K562 (cell line): ENCODE data around the gene EXOSC9. TPM values are rescaled to one million over a fixed set of nuclear protein-coding genes. Genes with fewer than 3 reads are reported as not detected.

Experiments used
- CBX2 ChIP-seq: fragments of 200-600 bp; sonication (generic); IDR thresholded peaks from one replicate; pipeline ENCODE4 v1.6.1; 2012; ENCODE audit warnings: mild to moderate bottlenecking, low read length, inconsistent platforms; ENCODE audit not compliant: insufficient read depth, poor library complexity, severe bottlenecking
- NFRKB ChIP-seq: fragments of 450-650 bp; IDR thresholded peaks from 2 replicates; pipeline ENCODE4 v1.6.1; 2016; ENCODE audit warnings: low read depth
- NR2C1 ChIP-seq, 2 experiments: fragments of 450-650 bp; IDR thresholded peaks; 2 replicates each; pipeline ENCODE4 v1.6.1; 2017; ENCODE audit warnings: mild to moderate bottlenecking in 2 of 2, antibody characterized with exemption in 1 of 2, inconsistent platforms in 1 of 2, missing compliant biosample characterization in 1 of 2, missing genetic modification characterization in 1 of 2
- ZNF274 ChIP-seq: IDR thresholded peaks from 2 replicates; pipeline ENCODE4 v1.6.1; 2011; ENCODE audit warnings: low read depth, mild to moderate bottlenecking, low read length, moderate library complexity, borderline replicate concordance
- ZNF766 ChIP-seq: fragments of 200-800 bp; sonication (Bioruptor generic); conservative IDR thresholded peaks from 2 replicates; pipeline ENCODE4 v1.6.1; 2016; ENCODE audit warnings: missing genetic modification characterization, missing compliant biosample characterization
- polyA plus RNA-seq, 8 experiments: library from polyadenylated mRNA; depleted of rRNA in 4 of 8; stranded (reverse) in 5 of 8; unstranded in 3 of 8; fragments of >200 nt; fragmentation: Nextera tagmentation in 2 of 8; fragmentation: Illumina TruSeq in 1 of 8; extraction: Ambion mirVana in 2 of 8; extraction: Trizol in 1 of 8; gene quantifications; 2 replicates each; pipeline versions ENCODE4 v1.2.1 to v1.2.3, GENCODE V29; 2011 to 2014; ENCODE audit warnings: inconsistent platforms in 1 of 8, missing spikeins in 1 of 8
- total RNA-seq, 7 experiments: library from RNA; depleted of rRNA in 6 of 7; stranded (reverse); fragments of >200 nt in 6 of 7; fragmentation: Illumina TruSeq in 2 of 7; extraction: Trizol in 2 of 7; gene quantifications; 2 replicates each; pipeline versions ENCODE4 v1.2.1 to v1.2.3, GENCODE V29; 2011 to 2021; ENCODE audit warnings: low replicate concordance in 1 of 7
- TF ChIP-seq, protein P1 (sequence below), 2 experiments: IDR thresholded peaks in 1 of 2; conservative IDR thresholded peaks in 1 of 2; 2 replicates each; pipeline ENCODE4 v1.6.1; 2016; ENCODE audit warnings: low read depth in 2 of 2, mild to moderate bottlenecking in 1 of 2, missing compliant biosample characterization in 1 of 2, missing genetic modification characterization in 1 of 2, moderate library complexity in 1 of 2
- TF ChIP-seq, protein P2 (sequence below): fragments of 250-450 bp; sonication (Bioruptor Pico); IDR thresholded peaks from 2 replicates; pipeline ENCODE4 v1.4.0; 2020
- TF ChIP-seq, protein P3 (sequence below): fragments of 250-450 bp; sonication (Bioruptor Pico); IDR thresholded peaks from 2 replicates; pipeline ENCODE4 v1.5.0; 2021

The EXOSC9 gene
- total and polyA plus RNA-seq, 9 of the 15 experiments (the other 6 are each of a cell fraction or from before 2014, with no cell fraction given): 64.7 to 166 (median 115) TPM

DNA sequence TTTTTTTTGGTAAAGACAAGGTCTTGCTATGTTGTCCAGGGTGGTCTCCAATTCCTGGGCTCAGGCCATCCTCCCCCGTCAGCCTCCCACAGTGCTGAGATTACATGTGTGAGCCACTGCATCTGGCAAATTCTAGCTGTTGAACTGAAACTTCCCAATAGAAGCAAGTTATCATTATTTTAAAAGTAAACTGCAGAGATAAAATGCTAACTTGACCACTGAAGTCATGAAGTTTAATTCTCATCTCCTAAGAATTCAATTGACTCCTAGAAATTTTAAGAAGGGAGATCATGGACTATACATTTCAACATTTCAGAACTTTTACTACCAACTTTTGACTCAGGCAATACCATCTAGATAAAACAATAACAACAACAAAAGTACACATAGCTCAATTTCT lies 11.7 kb upstream of the EXOSC9 start (continued):
- TF ChIP-seq, protein P1, sequence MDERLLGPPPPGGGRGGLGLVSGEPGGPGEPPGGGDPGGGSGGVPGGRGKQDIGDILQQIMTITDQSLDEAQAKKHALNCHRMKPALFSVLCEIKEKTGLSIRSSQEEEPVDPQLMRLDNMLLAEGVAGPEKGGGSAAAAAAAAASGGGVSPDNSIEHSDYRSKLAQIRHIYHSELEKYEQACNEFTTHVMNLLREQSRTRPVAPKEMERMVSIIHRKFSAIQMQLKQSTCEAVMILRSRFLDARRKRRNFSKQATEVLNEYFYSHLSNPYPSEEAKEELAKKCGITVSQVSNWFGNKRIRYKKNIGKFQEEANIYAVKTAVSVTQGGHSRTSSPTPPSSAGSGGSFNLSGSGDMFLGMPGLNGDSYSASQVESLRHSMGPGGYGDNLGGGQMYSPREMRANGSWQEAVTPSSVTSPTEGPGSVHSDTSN (CRISPR knock-in tag; IDR thresholded peaks at IDR 0.05; ENCODE audit: low read depth): no peak
- TF ChIP-seq, protein P1 (tag; conservative IDR thresholded peaks at IDR 0.05; ENCODE audit: low read depth): no peak
- TF ChIP-seq, protein P2, sequence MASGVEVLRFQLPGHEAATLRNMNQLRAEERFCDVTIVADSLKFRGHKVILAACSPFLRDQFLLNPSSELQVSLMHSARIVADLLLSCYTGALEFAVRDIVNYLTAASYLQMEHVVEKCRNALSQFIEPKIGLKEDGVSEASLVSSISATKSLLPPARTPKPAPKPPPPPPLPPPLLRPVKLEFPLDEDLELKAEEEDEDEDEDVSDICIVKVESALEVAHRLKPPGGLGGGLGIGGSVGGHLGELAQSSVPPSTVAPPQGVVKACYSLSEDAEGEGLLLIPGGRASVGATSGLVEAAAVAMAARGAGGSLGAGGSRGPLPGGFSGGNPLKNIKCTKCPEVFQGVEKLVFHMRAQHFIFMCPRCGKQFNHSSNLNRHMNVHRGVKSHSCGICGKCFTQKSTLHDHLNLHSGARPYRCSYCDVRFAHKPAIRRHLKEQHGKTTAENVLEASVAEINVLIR (CRISPR knock-in tag): no peak
- no peak for TF ChIP-seq ZNF766 (CRISPR knock-in tag)
- TF ChIP-seq NR2C1 (IDR thresholded peaks at IDR 0.05): no peak
- TF ChIP-seq NR2C1 (tag; IDR thresholded peaks at IDR 0.05): no peak
- no peak for TF ChIP-seq ZNF274
- TF ChIP-seq CBX2: no peak
- TF ChIP-seq, protein P3, sequence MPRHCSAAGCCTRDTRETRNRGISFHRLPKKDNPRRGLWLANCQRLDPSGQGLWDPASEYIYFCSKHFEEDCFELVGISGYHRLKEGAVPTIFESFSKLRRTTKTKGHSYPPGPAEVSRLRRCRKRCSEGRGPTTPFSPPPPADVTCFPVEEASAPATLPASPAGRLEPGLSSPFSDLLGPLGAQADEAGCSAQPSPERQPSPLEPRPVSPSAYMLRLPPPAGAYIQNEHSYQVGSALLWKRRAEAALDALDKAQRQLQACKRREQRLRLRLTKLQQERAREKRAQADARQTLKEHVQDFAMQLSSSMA (CRISPR knock-in tag): no peak
- TF ChIP-seq NFRKB: no peak
